Calu3 (cell line): ENCODE measurements around the gene PI4KA. TPM values are rescaled to one million over a fixed set of nuclear protein-coding genes. Genes with fewer than 3 reads are reported as not detected.

Experiments used
- BruUV-seq: library from RNA; stranded (reverse); fragments of 400-500 nt; replicated peaks from 2 replicates; lab custom pipeline; 2021; lab: Mats Ljungman, UMichigan
- CTCF ChIA-PET: fragments of 300-600 bp; sonication (Branson Sonifier 250); formaldehyde crosslinking; loops from one replicate; lab custom pipeline; 2022; ENCODE audit warnings: antibody characterized with exemption; lab: Charles Lee
- DNase-seq: peaks from one replicate; pipeline ENCODE4 v3.0.0; 2022
- H3K27ac Mint-ChIP-seq: one replicate; pipeline ENCODE4 v1.8.0; 2022; ENCODE audit warnings: mixed read lengths; ENCODE audit not compliant: unreplicated experiment
- H3K27me3 Mint-ChIP-seq: one replicate; pipeline ENCODE4 v1.8.0; 2022; ENCODE audit warnings: mixed read lengths; ENCODE audit not compliant: unreplicated experiment
- H3K36me3 Mint-ChIP-seq: one replicate; pipeline ENCODE4 v1.8.0; 2022; ENCODE audit warnings: mild to moderate bottlenecking, moderate library complexity, mixed read lengths; ENCODE audit not compliant: insufficient read depth, unreplicated experiment
- H3K4me1 Mint-ChIP-seq: one replicate; pipeline ENCODE4 v1.8.0; 2022; ENCODE audit warnings: mild to moderate bottlenecking, low read depth, mixed read lengths; ENCODE audit not compliant: unreplicated experiment
- H3K4me3 Mint-ChIP-seq: one replicate; pipeline ENCODE4 v1.8.0; 2022; ENCODE audit warnings: mild to moderate bottlenecking, low read depth, moderate library complexity, mixed read lengths; ENCODE audit not compliant: unreplicated experiment
- H3K9me3 Mint-ChIP-seq: one replicate; pipeline ENCODE4 v1.8.0; 2022; ENCODE audit warnings: low read depth, mixed read lengths; ENCODE audit not compliant: unreplicated experiment
- CTCF ChIP-seq: fragments of 200-600 bp; IDR thresholded peaks from one replicate; pipeline ENCODE4 v1.8.0; 2022; ENCODE audit warnings: antibody characterized with exemption; ENCODE audit not compliant: unreplicated experiment
- intact Hi-C: fragments of 100-400 bp; cut with micrococcal nuclease; formaldehyde crosslinking; loops from one replicate; pipeline ENCODE4 v1.10.0; 2022; ENCODE audit not compliant: unreplicated experiment
- total RNA-seq: library from RNA; stranded (reverse); gene quantifications from 2 replicates; pipeline ENCODE4 v1.2.3, GENCODE V29; 2022

PI4KA gene
- total RNA-seq, 1 experiment from 2014 or later = 77.9 TPM

- BruUV-seq = no TSS peak
- Mint-ChIP-seq H3K4me1 (peaks cover 20% of the 10 kb centered on the region), H3K27me3 (no peaks in the 10 kb centered on the region), H3K9me3 (no peaks in the 10 kb centered on the region), H3K27ac (no peak overlapping the region), H3K4me3 (no peak overlapping the region), H3K36me3 (peaks cover 43% of the 10 kb centered on the region)
- DNase-seq = no peak
- CTCF ChIA-PET = no interaction called here
- TF ChIP-seq CTCF = no peak
- intact Hi-C loops = no loop called here
Observed at GRCh38 chr22:20796731-20797130, 61.9 kb downstream of the PI4KA start.

GRCh38 chr22:20794650-20795413 lies 63.8 kb downstream of the PI4KA start:
- no peak for TF ChIP-seq CTCF
- Mint-ChIP-seq H3K27me3 (no peaks in the 10 kb centered on the region), H3K4me1 (peaks cover 26% of the 10 kb centered on the region), H3K27ac (no peak overlapping the region), H3K36me3 (peaks cover 42% of the 10 kb centered on the region), H3K9me3 (no peaks in the 10 kb centered on the region), H3K4me3 (no peak overlapping the region)
- intact Hi-C loops = no loop called here
- DNase-seq = no peak
- CTCF ChIA-PET = no interaction called here
- BruUV-seq = no TSS peak

- intact Hi-C loops = no loop called here
- DNase-seq = no peak
- Mint-ChIP-seq H3K27ac (no peak overlapping the region), H3K36me3 (peaks cover 33% of the 10 kb centered on the region), H3K4me3 (no peak overlapping the region), H3K27me3 (no peaks in the 10 kb centered on the region), H3K9me3 (no peaks in the 10 kb centered on the region), H3K4me1 (peaks cover 17% of the 10 kb centered on the region)
- TF ChIP-seq CTCF = no peak
- BruUV-seq = no TSS peak
- CTCF ChIA-PET = no interaction called here
Observed at GRCh38 chr22:20793748-20794649, 64.6 kb downstream of the PI4KA start.

- CTCF ChIA-PET = interaction anchor here (0.6 kb wide), 1 partner anchor 15 kb away, joined by 4 read pairs; no protein-coding TSS in a partner anchor
Observed at GRCh38 chr22:20792966-20793728, 65.5 kb downstream of the PI4KA start.

More at GRCh38 chr22:20792966-20793728, 65.5 kb downstream of the PI4KA start:
- peaks cover 9% of the 10 kb centered on the region for H3K4me1 Mint-ChIP-seq
- no peak for DNase-seq
- H3K27ac Mint-ChIP-seq = no peak overlapping the region
- no peaks in the 10 kb centered on the region for H3K27me3 Mint-ChIP-seq
- H3K9me3 Mint-ChIP-seq = no peaks in the 10 kb centered on the region
- H3K4me3 Mint-ChIP-seq = no peak overlapping the region
- no peak for TF ChIP-seq CTCF
- no TSS peak for BruUV-seq
- H3K36me3 Mint-ChIP-seq = peaks cover 25% of the 10 kb centered on the region
- intact Hi-C loops = no loop called here
